ENCODE results near the gene SH2D3A. TPM values are rescaled to one million over a fixed set of nuclear protein-coding genes. Genes with fewer than 3 reads are reported as not detected.

Gene SH2D3A
- total RNA-seq, 1 experiment from 2014 or later, result 17.9 TPM

DNA sequence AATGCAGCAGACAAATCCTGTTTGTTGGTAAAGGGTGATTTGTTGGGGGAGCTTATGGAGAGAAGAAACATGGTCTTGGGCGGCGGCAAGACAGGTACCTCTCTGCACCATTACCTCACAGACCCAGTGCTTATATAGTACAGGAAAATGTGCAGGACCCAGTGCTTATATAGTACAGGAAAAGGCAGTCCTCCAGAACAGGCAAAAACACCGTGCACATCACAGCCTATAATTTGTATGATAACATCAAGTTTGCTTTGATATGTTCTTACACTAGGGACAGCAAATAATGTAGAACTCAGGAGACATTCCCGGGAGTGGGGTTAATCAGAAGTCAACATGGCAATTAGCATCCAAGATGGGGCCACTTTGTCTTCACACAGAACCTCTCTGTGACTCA is 26.2 kb upstream of the SH2D3A start:
- Histone ChIP-seq H3K4me2 (ENCODE audit: insufficient read depth, insufficient read length, low read length) (no peak overlapping the region), H3K9ac (ENCODE audit: extremely low read depth, insufficient read length, low read length) (no peak overlapping the region), H3K27ac (ENCODE audit: insufficient read length, low read depth, low read length) (no peak overlapping the region), H4K8ac (replicated peaks; ENCODE audit: insufficient read length, low read depth, low read length) (no peak overlapping the region), H4K5ac (ENCODE audit: insufficient read length, low read depth, low read length) (no peak overlapping the region), H2BK12ac (ENCODE audit: insufficient read length, low read depth, low read length) (no peak overlapping the region), H3K18ac (ENCODE audit: insufficient read length, low read depth, low read length) (no peak overlapping the region), H2AK5ac (ENCODE audit: insufficient read length, low read length) (no peak overlapping the region), H3T11ph (ENCODE audit: low read length) (no peak overlapping the region), H2BK120ac (ENCODE audit: low read depth, low read length, poor library complexity, severe bottlenecking) (no peak overlapping the region), H3K27me3 (ENCODE audit: insufficient read depth, low read length) (no peaks in the 10 kb centered on the region), H3K23ac (ENCODE audit: insufficient read length, low read depth, low read length) (no peak overlapping the region), H3K23me2 (ENCODE audit: insufficient read length, low read depth, low read length, poor library complexity, severe bottlenecking) (no peaks in the 10 kb centered on the region), H3K14ac (ENCODE audit: insufficient read depth, low read length) (no peak overlapping the region), H2AFZ (ENCODE audit: low read length) (no peak overlapping the region), H3K9me3 (ENCODE audit: control insufficient read depth, low read depth, low read length) (peaks cover 24% of the 10 kb centered on the region), H3K4ac (ENCODE audit: low read depth, low read length) (no peak overlapping the region), H3K79me2 (ENCODE audit: insufficient read depth, low read length) (no peaks in the 10 kb centered on the region), H2BK20ac (ENCODE audit: low read depth, low read length, poor library complexity, severe bottlenecking) (no peak overlapping the region), H3K4me1 (ENCODE audit: insufficient read depth, low read length) (no peaks in the 10 kb centered on the region), H3K79me1 (ENCODE audit: insufficient read depth, low read depth, low read length, poor library complexity, severe bottlenecking) (no peaks in the 10 kb centered on the region), H2BK15ac (ENCODE audit: low read depth, low read length) (no peak overlapping the region), H4K91ac (ENCODE audit: insufficient read length, low read depth, low read length) (no peak overlapping the region), H2BK5ac (ENCODE audit: insufficient read length, low read length) (no peak overlapping the region), H4K20me1 (ENCODE audit: control insufficient read depth, insufficient read depth, insufficient read length) (no peaks in the 10 kb centered on the region), H3K56ac (ENCODE audit: insufficient read length, low read depth, low read length) (no peak overlapping the region)
- no CpG with 5 or more reads among the region's 4 CpGs for WGBS (ENCODE audit: extremely low coverage, insufficient read length, low lambda C conversion rate)
- Mint-ChIP-seq H3K27me3 (ENCODE audit: low read depth) (peaks cover 14% of the 10 kb centered on the region), H3K36me3 (ENCODE audit: insufficient read depth in 1 of 3, low read depth in 3 of 3) (peaks cover 0 to 18% (median 16%) of the 10 kb centered on the region in 3 experiments; a peak in 5 of 7 replicates), H3K4me3 (no peak overlapping the region), H3K4me1 (no peaks in the 10 kb centered on the region), H3K9me3 (peaks cover 48 to 78% of the 10 kb centered on the region in 2 experiments), H3K27ac (no peak overlapping the region)
- no peak for DNase-seq
- TF ChIP-seq, protein P1, sequence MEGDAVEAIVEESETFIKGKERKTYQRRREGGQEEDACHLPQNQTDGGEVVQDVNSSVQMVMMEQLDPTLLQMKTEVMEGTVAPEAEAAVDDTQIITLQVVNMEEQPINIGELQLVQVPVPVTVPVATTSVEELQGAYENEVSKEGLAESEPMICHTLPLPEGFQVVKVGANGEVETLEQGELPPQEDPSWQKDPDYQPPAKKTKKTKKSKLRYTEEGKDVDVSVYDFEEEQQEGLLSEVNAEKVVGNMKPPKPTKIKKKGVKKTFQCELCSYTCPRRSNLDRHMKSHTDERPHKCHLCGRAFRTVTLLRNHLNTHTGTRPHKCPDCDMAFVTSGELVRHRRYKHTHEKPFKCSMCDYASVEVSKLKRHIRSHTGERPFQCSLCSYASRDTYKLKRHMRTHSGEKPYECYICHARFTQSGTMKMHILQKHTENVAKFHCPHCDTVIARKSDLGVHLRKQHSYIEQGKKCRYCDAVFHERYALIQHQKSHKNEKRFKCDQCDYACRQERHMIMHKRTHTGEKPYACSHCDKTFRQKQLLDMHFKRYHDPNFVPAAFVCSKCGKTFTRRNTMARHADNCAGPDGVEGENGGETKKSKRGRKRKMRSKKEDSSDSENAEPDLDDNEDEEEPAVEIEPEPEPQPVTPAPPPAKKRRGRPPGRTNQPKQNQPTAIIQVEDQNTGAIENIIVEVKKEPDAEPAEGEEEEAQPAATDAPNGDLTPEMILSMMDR (conservative IDR thresholded peaks at IDR 0.05), result no peak
